Measurements from ENCODE around the gene OR2T34.
"Not testable (repeated sequence)": the region's sequence is repeated elsewhere in the genome, so short reads cannot be mapped to it uniquely, and the experiment has no call there.

OR2T34 gene

DNA sequence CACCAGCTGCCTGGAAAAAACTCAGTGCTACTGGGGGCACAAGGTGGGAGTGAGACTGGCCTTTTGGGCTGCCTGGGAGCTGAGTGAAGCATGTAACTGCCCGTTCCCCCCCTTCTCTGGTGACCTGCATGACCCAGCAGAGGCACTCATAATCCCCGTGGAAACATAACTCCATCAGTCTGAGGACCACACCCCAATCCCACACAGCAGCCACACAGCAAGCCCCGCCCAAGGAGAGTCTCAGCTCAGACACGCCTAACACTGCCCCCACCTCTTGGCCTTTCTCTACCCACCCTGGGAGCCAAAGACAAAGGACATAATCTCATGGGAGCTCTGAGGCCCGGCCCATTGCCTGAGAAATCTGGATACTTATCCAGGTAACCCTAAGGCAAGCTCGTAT lies 23.5 kb downstream of the OR2T34 start:
- not testable (repeated sequence) for DNase-seq (ENCODE audit: low spot score)

DNA sequence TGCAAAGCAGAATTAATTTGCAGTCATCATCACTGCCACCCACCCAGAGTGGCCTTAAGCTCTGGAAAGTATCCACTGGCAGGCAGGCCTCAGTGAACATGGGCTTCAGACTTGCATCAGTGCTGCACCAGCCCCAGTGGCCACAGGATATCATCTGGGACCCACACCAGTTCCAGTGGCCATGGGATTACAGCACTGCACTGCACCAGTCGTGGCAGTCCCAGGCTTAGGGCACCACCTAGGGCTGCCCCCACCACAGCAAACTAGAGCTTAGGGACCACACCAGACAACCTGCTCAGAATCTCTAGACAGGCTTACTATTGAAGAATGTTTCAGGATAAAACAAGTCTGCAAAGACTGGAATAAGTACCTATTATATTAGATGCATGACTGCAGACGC lies 27.2 kb downstream of the OR2T34 start:
- DNase-seq (ENCODE audit: low spot score) = not testable (repeated sequence)

- not testable (repeated sequence) for DNase-seq (ENCODE audit: low spot score)
Measured at GRCh38 chr1:248537449-248537848, 37.1 kb downstream of the OR2T34 start.

All from putamen (tissue), 1 donor.